A673 (cell line): ENCODE measurements around the gene ZNF784.

Source experiments
- EZH2 ChIP-seq: fragments of 200-600 bp; sonication (generic); IDR thresholded peaks from 2 replicates; pipeline ENCODE4 v1.6.1; 2017; ENCODE audit warnings: borderline replicate concordance, low read depth, mild to moderate bottlenecking, mixed read lengths, antibody characterized with exemption, low read length; ENCODE audit not compliant: poor library complexity, severe bottlenecking
- TF ChIP-seq, protein P1 (sequence below): fragments of 300-800, 200-600 bp; sonication (generic); conservative IDR thresholded peaks from 2 replicates; pipeline ENCODE4 v1.5.1; 2017; ENCODE audit warnings: low read depth, mild to moderate bottlenecking, antibody characterized with exemption, low read length, moderate library complexity, mixed read lengths

DNA sequence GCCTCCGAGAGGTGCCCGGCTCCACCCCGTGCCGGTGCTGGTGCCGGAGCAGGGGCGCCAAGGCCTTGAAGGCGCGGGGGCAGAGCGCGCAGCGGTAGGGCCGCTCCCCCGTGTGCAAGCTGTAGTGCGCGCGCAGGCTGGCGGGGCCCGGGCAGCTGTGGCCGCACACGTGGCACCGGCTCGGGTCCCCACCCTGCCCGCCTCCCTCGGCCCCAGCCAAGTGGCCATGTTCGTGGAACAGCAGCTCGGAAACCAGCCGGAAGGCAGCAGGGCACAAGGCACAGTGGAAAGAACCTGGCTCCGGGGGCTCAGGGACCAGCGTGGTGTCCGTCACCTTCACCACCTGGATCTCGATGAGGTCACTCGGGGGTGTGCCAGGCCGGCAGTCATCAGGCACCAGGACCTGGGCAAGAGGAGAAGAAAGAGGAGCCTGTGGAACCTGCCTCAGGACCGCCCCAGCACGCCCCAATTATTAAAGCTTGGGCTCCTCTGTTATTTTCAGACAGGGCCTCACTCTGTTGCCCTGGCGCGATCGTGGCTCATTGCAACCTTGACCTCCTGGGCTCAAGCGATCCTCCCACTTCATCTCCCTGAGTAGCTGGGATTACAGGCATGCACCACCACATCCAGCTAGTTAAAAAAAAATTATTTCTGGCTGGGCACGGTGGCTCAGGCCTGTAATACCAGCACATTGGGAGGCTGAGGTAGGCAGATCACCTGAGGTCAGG, 2.0 kb downstream of the ZNF784 start:
- no peak for TF ChIP-seq EZH2
- TF ChIP-seq, protein P1, sequence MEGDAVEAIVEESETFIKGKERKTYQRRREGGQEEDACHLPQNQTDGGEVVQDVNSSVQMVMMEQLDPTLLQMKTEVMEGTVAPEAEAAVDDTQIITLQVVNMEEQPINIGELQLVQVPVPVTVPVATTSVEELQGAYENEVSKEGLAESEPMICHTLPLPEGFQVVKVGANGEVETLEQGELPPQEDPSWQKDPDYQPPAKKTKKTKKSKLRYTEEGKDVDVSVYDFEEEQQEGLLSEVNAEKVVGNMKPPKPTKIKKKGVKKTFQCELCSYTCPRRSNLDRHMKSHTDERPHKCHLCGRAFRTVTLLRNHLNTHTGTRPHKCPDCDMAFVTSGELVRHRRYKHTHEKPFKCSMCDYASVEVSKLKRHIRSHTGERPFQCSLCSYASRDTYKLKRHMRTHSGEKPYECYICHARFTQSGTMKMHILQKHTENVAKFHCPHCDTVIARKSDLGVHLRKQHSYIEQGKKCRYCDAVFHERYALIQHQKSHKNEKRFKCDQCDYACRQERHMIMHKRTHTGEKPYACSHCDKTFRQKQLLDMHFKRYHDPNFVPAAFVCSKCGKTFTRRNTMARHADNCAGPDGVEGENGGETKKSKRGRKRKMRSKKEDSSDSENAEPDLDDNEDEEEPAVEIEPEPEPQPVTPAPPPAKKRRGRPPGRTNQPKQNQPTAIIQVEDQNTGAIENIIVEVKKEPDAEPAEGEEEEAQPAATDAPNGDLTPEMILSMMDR = no peak
